HCT116 (cell line): Measurements from ENCODE around the gene HINT2.

ENCODE experiments used
- CTCF ChIP-seq, 3 experiments: fragments of 200-600 bp in 1 of 3; sonication (generic) in 1 of 3; IDR thresholded peaks in 2 of 3; conservative IDR thresholded peaks in 1 of 3; 2 replicates each; pipeline ENCODE4 v1.5.1; 2012 to 2017; ENCODE audit warnings: low read depth in 2 of 3, low read length in 2 of 3, antibody characterized with exemption in 1 of 3, borderline replicate concordance in 1 of 3, control low read depth in 1 of 3, mild to moderate bottlenecking in 1 of 3, mixed read lengths in 1 of 3, mixed run types in 1 of 3, moderate library complexity in 1 of 3; ENCODE audit not compliant: insufficient read depth in 1 of 3
- EZH2 ChIP-seq: fragments of 200-600 bp; sonication (generic); IDR thresholded peaks from 2 replicates; pipeline ENCODE4 v1.6.1; 2017; ENCODE audit warnings: antibody characterized with exemption, mixed run types
- EZH2phosphoT487 ChIP-seq: fragments of 200-600 bp; IDR thresholded peaks from 2 replicates; pipeline ENCODE4 v1.6.1; 2018; ENCODE audit warnings: antibody characterized with exemption, borderline replicate concordance
- FOSL1 ChIP-seq: IDR thresholded peaks from 2 replicates; pipeline ENCODE4 v1.6.1; 2012; ENCODE audit warnings: low read depth
- POLR2AphosphoS5 ChIP-seq: IDR thresholded peaks from 2 replicates; pipeline ENCODE4 v1.6.1; 2011; ENCODE audit warnings: mild to moderate bottlenecking, low read depth, low read length, moderate library complexity
- SIN3A ChIP-seq: IDR thresholded peaks from 2 replicates; pipeline ENCODE4 v1.6.1; 2012; ENCODE audit warnings: low read depth
- ZNF274 ChIP-seq: fragments of 200-500 bp; sonication (Bioruptor generic); IDR thresholded peaks from 2 replicates; pipeline ENCODE4 v1.6.1; 2014; ENCODE audit warnings: mild to moderate bottlenecking, low read depth, low read length, inconsistent platforms
- TF ChIP-seq, protein P1 (sequence below): IDR thresholded peaks from 2 replicates; pipeline ENCODE4 v1.6.1; 2012

GRCh38 chr9:35842795-35843194, 28.0 kb upstream of the HINT2 start:
- TF ChIP-seq EZH2phosphoT487 (no peak), CTCF (IDR thresholded peaks at IDR 0.05 in 2 of 3, conservative IDR thresholded peaks at IDR 0.05 in 1 of 3; ENCODE audit: borderline replicate concordance in 1 of 3, insufficient read depth in 1 of 3, low read depth in 2 of 3, low read length in 2 of 3) (no peak), POLR2AphosphoS5 (no peak), FOSL1 (no peak), ZNF274 (no peak), EZH2 (no peak), SIN3A (no peak)
- TF ChIP-seq, protein P1, sequence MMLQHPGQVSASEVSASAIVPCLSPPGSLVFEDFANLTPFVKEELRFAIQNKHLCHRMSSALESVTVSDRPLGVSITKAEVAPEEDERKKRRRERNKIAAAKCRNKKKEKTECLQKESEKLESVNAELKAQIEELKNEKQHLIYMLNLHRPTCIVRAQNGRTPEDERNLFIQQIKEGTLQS: no peak
